Endothelial cell of umbilical vein (primary cell): ENCODE data around the gene UBE2QL1.

Source experiments
- CTCF ChIP-seq, 2 donors: IDR thresholded peaks; 1 replicate in 1 of 2; 2 replicates in 1 of 2; pipeline ENCODE4 v1.5.1; 2011; ENCODE audit warnings: low read length in 2 of 2, mild to moderate bottlenecking in 2 of 2, moderate library complexity in 2 of 2, control low read depth in 1 of 2, inconsistent platforms in 1 of 2, low read depth in 1 of 2; ENCODE audit not compliant: insufficient read depth in 1 of 2; ENCODE audit errors: extremely low read depth in 1 of 2
- EZH2 ChIP-seq: IDR thresholded peaks from 2 replicates; pipeline ENCODE4 v1.6.1; 2012; ENCODE audit warnings: borderline replicate concordance, low read depth, mild to moderate bottlenecking, moderate library complexity, low read length, inconsistent platforms; ENCODE audit not compliant: severe bottlenecking
- JUN ChIP-seq: IDR thresholded peaks from 2 replicates; pipeline ENCODE4 v1.6.1; 2011; ENCODE audit warnings: borderline replicate concordance, low read depth; ENCODE audit not compliant: insufficient read length, insufficient read depth
- MAX ChIP-seq: IDR thresholded peaks from 2 replicates; pipeline ENCODE4 v1.6.1; 2011; ENCODE audit not compliant: insufficient read depth, insufficient read length
- MYC ChIP-seq: IDR thresholded peaks from one replicate; pipeline ENCODE4 v1.6.1; 2011; ENCODE audit warnings: mild to moderate bottlenecking, low read depth, low read length
- POLR2A ChIP-seq: IDR thresholded peaks from 2 replicates; pipeline ENCODE4 v1.6.1; 2012; ENCODE audit warnings: low read depth, mild to moderate bottlenecking, control low read depth, low read length
- POLR2AphosphoS5 ChIP-seq: IDR thresholded peaks from 2 replicates; pipeline ENCODE4 v1.6.1; 2012; ENCODE audit warnings: low read depth, mild to moderate bottlenecking, control low read depth, low read length, moderate library complexity; ENCODE audit not compliant: insufficient read depth

- TF ChIP-seq CTCF (IDR thresholded peaks at IDR 0.05; ENCODE audit: extremely low read depth in 1 of 2, insufficient read depth in 1 of 2, low read depth in 1 of 2, low read length in 2 of 2), result no peak
- no peak for TF ChIP-seq EZH2
- no peak for TF ChIP-seq MYC
- no peak for TF ChIP-seq POLR2A
- TF ChIP-seq POLR2AphosphoS5, result no peak
- TF ChIP-seq MAX, result no peak
- TF ChIP-seq JUN, result no peak
These were observed 15.8 kb downstream of the UBE2QL1 start for GRCh38 chr5:6464441-6464840.
